Effector CD4-positive, alpha-beta T cell (primary cell): ENCODE measurements around the gene NDUFA3.

ENCODE experiments used
- DNase-seq: peaks from one replicate; pipeline ENCODE4 v3.0.0-alpha.2; 2020

The NDUFA3 gene

GRCh38 chr19:54108496-54108895 is 5.8 kb downstream of the NDUFA3 start:
- DNase-seq: no peak

GRCh38 chr19:54109651-54110050 is 7.0 kb downstream of the NDUFA3 start:
- no peak for DNase-seq

GRCh38 chr19:54114340-54115108 is 11.9 kb downstream of the NDUFA3 start:
- peak; percentile 41 for DNase-seq

- DNase-seq: peak; percentile 98
These were observed 12.7 kb downstream of the NDUFA3 start, which contains the start of the genes PRPF31 and TFPT for GRCh38 chr19:54115109-54116063. Gene PRPF31, plus strand, starts transcription at chr19:54115754. Its CDS starts 2,525 bp downstream, at chr19:54118279. Gene TFPT, minus strand, starts transcription at chr19:54115657. Its CDS starts 388 bp downstream, at chr19:54115269.

- no peak for DNase-seq
These were observed 18.6 kb downstream of the NDUFA3 start for GRCh38 chr19:54121259-54121658.

GRCh38 chr19:54123682-54124081 is 21.0 kb downstream of the NDUFA3 start:
- DNase-seq: no peak

- DNase-seq: no peak
These were observed 21.7 kb downstream of the NDUFA3 start for GRCh38 chr19:54124393-54124792.

- DNase-seq: no peak
These were observed 23.1 kb downstream of the NDUFA3 start for GRCh38 chr19:54125713-54126112.

- DNase-seq: no peak
These were observed 25.2 kb downstream of the NDUFA3 start for GRCh38 chr19:54127688-54128440.

GRCh38 chr19:54128441-54128725 is 25.7 kb downstream of the NDUFA3 start:
- no peak for DNase-seq

- DNase-seq: no peak
These were observed 26.4 kb downstream of the NDUFA3 start for GRCh38 chr19:54128796-54129616.

- DNase-seq: no peak
These were observed 27.0 kb downstream of the NDUFA3 start for GRCh38 chr19:54129617-54129996.

GRCh38 chr19:54133312-54133956 is 30.8 kb downstream of the NDUFA3 start:
- DNase-seq: no peak

- DNase-seq: no peak
These were observed 31.4 kb downstream of the NDUFA3 start for GRCh38 chr19:54133957-54134590.

- no peak for DNase-seq
These were observed 33.6 kb downstream of the NDUFA3 start for GRCh38 chr19:54136086-54136863.

- DNase-seq: peak; percentile 98
These were observed 34.4 kb downstream of the NDUFA3 start for GRCh38 chr19:54136864-54137698.

- DNase-seq: peak; percentile 31
These were observed 35.2 kb downstream of the NDUFA3 start, which contains the start of gene CNOT3 for GRCh38 chr19:54137699-54138488. Gene CNOT3, plus strand, starts transcription at chr19:54137762. Its CDS starts 5,217 bp downstream, at chr19:54142979.
